HEK293T (cell line): ENCODE measurements around the gene NCOA7.

Experiments
- BHLHE40 ChIP-seq: fragments of 450-650 bp; IDR thresholded peaks from 2 replicates; pipeline ENCODE4 v1.6.1; 2016; ENCODE audit warnings: mild to moderate bottlenecking, moderate library complexity, borderline replicate concordance
- CTBP1 ChIP-seq: fragments of 450-650 bp; IDR thresholded peaks from 2 replicates; pipeline ENCODE4 v1.6.1; 2016; ENCODE audit warnings: borderline replicate concordance
- ELF4 ChIP-seq: fragments of 450-650 bp; IDR thresholded peaks from 2 replicates; pipeline ENCODE4 v1.6.1; 2017; ENCODE audit warnings: antibody characterized with exemption
- FOXA1 ChIP-seq: fragments of 450-650 bp; IDR thresholded peaks from 2 replicates; pipeline ENCODE4 v1.6.1; 2016; ENCODE audit warnings: mild to moderate bottlenecking
- FOXK2 ChIP-seq: fragments of 450-650 bp; IDR thresholded peaks from 2 replicates; pipeline ENCODE4 v1.6.1; 2016; ENCODE audit warnings: mild to moderate bottlenecking
- SUZ12 ChIP-seq: fragments of 450-650 bp; IDR thresholded peaks from 2 replicates; pipeline ENCODE4 v1.6.1; 2016; ENCODE audit warnings: mild to moderate bottlenecking
- ZNF384 ChIP-seq: fragments of 450-650 bp; IDR thresholded peaks from 2 replicates; pipeline ENCODE4 v1.6.1; 2016

- TF ChIP-seq SUZ12 (no peak), ELF4 (no peak), CTBP1 (no peak), FOXA1 (no peak), BHLHE40 (no peak), FOXK2 (no peak), ZNF384 (no peak)
Measured at GRCh38 chr6:125791820-125792165, 1.0 kb downstream of the NCOA7 start.
